HG03439 (cell line): ENCODE data around the gene AURKB.
A peak's percentile ranks its signal among the peaks of the same experiment; 100 is the strongest.
"Not testable (repeated sequence)": the region's sequence is repeated elsewhere in the genome, so short reads cannot be mapped to it uniquely, and the experiment has no call there.

ENCODE experiments used
- ATAC-seq: cut with Tn5 transposase; IDR thresholded peaks from one replicate; pipeline ENCODE4 v1.9.1; 2021; ENCODE audit warnings: mild to moderate bottlenecking, moderate library complexity; ENCODE audit not compliant: unreplicated experiment

Gene AURKB

DNA sequence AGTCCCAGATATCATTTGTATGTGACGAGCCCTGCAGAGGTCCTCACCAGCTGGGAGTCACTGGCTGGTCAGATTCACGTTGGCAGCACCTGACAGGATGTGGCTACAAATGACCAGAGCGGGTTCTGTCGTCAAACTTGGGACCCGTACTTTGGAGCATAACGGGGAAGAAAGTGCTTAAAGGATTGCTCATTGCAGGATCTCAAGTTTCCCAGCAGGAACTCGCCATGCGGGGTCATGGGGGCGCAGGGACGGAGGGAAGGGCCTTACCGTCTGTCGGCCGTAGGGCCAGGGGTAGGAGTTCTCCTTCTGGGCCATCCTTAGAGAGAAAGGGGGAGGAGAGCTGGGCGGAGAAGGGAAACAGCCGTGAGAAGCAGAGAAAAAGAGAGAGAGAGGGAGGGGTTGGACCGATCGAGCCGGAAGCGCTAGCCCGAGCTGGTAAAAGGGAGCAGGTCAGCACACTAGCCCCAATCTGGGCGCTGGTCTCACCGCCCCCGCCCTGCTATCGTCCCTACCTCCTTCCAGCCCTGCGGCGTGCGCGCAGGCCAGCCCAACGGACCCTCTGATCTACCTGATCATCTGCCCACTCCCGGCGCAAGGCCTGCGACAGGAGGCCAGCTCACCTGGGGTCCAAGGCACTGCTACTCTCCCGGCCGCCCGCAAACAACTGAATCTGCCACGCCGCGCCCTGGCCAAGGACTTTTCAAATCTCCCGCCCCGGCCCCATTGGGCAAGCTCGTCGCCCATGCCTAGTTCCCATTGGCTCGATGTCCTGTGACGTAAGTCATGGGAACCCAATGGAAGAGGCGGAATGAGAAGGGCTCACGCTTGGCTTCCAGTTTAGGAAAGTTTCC is at the start of gene AURKB:
Gene AURKB (minus strand): TSS at position 669 of the 854 bp plus-strand sequence. CDS start 351 bp downstream, at position 318.
- peak; percentile 73 for ATAC-seq

DNA sequence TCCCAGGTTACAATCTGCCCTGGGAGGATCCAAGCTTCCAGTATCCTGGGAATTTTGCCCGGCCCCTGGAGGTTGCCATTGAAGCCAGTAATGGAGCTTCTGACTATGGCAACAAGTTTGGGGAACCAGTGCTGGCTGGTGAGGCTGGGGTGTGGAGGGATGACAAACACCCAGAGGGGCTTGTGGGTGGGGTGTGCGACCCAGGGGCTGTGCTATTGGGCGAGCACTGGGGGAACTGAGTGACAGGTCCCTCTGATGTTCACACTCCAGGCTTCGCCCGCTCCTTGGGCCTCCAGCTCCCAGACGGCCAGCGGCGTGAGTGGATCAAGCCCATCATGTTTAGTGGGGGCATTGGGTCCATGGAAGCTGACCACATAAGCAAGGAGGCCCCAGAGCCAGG is 47.4 kb upstream of the AURKB start:
- ATAC-seq: no peak

DNA sequence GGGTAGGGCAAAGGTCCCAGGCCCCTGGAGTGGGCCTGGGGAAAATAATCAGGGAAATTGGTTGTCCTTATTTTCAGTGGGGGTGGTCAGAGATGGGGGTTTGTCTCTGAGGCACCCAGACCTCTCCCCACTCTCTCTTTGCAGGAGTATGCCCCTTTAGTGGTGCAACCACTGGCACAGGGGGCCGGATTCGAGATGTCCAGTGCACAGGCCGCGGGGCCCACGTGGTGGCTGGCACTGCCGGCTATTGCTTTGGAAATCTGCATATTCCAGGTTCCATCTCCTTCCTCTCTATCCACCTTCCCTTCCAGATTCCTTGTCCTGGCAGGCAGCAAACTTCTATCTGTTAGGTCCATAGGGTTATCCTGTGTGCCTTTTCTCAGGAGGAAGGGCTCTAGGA is 46.3 kb upstream of the AURKB start:
- ATAC-seq: no peak

DNA sequence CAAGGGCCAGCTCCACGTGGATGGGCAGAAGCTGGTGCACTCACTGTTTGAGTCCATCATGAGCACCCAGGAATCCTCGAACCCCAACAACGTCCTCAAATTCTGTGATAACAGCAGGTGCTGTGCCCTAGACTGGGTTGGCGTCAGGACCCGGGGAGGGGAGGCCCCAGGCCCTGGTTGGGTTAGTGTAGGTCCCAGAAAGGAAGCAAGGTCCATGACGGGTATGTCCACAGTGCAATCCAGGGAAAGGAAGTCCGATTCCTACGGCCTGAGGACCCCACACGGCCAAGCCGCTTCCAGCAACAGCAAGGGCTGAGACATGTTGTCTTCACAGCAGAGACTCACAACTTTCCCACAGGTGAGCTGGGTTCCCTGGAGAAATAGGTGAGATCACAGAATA is 45.9 kb upstream of the AURKB start:
- no peak for ATAC-seq

- no peak for ATAC-seq
These were observed 45.1 kb upstream of the AURKB start for GRCh38 chr17:8255499-8255898.

DNA sequence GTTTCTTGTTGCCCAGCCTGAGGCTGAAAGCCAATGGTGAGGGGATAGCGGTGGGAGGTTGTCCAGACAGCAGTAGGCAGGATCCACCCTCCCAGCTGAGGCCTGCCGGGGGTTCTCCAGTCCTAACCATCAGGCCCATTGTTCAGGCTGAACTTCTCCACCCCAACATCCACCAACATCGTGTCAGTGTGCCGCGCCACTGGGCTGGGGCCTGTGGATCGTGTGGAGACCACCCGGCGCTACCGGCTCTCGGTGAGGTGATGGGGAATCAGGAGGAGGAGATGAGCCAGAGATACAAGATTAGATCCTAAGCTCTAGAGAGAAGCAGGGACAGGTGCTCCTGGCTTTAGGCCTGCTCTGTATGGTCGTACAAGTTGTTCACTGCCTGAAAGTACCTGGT is 44.5 kb upstream of the AURKB start:
- ATAC-seq: no peak

DNA sequence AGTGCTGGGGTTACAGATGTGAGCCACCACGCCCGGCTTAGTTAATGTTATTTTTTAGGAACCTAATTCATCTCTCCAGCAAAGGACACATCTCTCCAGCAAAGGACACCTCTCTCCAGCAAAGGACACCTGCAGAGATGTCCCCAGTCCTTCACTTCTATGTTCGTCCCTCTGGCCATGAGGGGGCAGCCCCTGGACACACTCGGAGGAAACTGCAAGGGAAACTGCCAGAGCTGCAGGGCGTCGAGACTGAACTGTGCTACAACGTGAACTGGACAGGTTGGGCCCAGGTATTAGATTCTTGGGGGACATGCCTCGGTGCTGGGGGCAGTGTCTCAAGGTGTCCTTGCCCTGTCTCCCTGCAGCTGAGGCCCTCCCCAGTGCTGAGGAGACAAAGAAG is 43.4 kb upstream of the AURKB start:
- ATAC-seq: no peak

GRCh38 chr17:8251411-8251810 is 41.0 kb upstream of the AURKB start:
- ATAC-seq: not testable (repeated sequence)

DNA sequence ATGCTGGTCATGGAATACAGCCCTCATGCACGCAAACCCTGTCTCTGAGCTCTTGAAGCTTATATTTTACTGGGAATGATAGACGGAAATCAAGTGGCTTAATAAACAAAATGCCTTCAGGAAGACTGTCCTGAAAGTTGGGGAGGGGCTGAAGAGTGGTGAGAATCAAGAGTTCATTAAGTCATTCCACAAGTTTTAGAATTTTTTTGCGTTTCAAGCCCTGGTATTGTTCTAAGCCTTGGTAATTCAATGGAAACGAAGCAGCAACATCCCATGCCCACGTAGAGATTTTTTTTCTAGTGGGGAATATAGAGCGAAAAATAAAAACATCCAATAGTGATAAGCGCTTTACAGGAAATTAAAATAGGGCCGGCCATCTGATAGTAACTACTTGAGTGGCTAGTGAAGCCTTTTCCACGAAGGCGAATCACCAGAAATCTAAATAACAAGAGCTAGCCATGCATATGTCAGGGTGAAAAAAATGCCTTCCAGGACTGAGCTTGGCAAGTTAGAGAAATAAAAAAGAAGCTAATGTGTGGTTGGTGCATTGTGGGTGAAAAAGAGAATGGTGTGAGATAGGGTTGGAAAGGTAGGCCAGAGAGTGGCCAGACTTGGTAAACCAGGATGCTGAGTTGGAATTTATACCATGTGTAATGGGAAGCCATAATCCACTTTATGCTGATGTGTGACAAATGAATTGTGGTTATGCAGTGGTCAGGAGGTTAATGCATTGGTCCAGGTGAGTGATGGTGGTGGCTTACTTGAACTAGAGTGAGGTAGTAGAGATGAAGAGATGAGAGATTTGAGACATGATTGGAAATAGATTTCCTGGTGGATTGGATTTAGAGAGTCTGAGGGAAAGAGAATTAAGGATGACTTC is 39.5 kb upstream of the AURKB start:
- ATAC-seq: no peak

- ATAC-seq: peak; percentile 61
These were observed 38.6 kb upstream of the AURKB start, which contains the start of gene PFAS for GRCh38 chr17:8248751-8249607. PFAS (plus strand) TSS chr17:8249289; CDS start chr17:8253938, 4,649 bp downstream.

DNA sequence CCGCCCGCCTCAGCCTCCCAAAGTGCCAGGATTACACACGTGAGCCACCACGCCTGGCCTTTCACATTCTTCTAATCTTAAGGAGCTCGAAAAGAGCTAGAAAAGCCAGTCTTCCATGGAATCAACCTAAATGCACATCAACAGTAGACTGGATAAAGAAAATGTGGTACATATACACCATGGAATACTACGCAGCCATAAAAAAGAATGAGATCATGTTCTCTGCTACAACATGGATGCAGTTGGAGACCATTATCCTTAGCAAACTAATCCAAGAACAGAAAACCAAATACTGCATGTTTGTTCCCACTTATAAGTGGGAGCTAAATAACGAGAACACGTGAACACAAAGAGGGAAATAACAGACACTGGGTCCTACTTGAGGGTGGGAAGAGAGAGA is 34.4 kb upstream of the AURKB start:
- no peak for ATAC-seq

DNA sequence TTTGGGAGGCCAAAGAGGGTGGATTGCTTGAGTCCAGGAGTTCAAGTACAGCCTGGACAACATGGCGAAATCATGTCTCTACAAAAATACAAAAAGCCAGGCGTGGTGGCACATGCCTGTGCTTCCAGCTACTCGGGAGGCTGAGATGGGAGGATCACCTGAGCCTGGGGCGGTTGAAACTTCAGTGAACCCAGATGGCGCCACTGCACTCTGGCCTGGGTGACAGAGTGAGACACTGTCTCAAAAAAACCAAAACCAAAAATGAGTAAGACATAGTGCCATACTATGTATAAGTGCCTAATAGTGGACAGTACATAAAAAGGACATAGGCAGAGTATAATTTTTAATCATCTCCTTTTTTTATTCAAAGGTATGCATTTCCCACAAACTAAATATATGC is 33.5 kb upstream of the AURKB start:
- no peak for ATAC-seq

DNA sequence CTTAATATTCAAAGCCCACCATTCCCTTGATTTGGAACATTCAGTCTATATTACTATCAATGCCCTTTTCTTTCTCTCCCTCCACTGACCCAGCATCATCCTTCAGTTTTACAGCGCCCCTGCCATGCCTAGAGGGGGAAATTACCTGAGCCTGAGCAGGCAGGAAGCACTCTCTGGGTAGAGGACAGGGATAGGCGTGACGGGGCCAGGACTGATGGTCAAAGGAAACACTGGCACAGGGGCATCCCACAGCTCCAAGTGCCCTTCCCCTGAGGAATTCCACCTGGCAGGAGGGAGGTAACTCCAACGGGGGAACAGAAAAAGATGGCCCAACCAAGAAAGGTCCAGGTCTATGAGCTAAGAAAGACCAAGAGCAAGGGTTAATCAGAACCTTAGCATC is 27.5 kb upstream of the AURKB start:
- no peak for ATAC-seq

DNA sequence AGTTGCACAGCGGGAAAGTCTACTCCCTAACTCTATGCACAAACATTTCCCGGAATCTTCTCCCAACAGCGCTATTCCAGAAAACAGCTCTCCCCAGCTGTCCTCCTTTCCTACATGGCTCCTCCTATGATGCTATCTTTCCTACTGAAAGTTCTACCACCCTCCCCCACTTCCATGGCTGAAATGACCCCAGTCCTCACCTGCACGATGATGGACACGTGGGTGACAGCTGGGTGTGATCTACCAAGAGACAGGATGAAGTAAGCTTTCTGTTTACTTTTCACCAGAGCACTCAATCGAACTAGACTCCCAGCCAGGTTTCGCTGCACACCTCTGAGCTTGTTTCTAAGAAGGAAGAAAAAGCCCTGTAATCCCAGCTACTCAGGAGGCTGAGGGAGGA is 26.8 kb upstream of the AURKB start:
- no peak for ATAC-seq

DNA sequence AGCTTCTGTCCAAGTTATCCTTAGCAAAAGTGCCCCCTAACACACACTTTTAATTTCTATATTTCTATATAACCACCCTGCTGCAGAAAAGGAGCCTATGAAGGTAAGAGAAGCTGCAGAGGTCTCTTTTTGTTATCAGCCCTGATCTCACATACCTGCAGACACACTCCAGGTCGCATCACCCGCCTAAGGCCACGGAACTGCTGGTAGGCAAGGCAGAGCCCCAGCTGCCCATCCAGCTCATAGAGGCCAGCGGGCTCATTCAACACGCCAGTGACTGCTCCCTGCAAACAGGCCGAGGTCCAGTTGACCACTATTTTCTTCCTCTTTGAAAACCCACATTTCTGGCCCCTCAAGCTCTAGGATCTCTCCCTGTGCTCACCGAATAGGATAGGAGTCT is 25.3 kb upstream of the AURKB start:
- no peak for ATAC-seq

DNA sequence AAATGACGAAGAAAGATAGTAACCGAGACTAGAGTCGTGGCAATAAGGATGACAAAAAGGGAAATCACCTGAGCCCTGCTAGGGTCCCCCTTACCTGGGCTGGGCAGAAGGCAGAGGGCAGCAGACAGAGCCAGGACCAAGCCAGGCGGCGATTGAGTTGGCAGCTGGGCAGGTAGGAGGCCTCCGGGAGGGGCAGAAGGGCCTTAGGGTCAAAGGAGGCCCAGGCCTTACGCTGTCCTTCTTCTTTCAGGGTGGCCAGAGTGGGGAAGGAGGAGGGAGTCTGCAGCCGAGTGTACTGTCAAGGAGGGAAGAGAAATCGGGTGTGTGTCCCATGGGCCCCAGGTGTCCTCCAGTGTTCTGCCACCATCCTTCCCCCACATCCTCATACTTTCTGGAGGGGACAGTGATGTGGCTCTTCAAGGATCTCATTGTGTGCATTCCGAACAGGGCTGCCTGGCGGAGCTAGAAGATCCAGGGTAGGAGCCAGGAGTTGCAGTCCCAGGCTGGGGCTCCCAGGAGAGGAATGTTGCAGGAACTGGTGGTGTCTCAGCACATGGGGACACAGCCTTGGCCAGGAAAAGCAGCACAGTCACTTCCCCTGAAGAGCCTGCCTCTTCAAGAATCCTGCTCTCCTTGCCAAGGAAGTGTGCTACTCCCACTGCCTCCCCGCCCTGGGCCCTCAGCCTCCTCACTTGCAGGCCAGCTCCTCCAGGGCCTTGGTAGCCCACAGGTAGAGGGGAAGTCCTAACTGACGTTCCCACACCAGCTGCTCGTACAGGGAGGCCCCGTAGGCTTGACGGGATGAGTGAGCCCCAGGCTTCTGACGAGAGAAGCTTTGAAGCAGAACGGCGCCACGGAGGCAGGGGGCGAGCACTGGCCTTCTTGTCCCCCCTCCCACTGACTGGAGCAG is 24.2 kb upstream of the AURKB start:
- ATAC-seq: no peak

DNA sequence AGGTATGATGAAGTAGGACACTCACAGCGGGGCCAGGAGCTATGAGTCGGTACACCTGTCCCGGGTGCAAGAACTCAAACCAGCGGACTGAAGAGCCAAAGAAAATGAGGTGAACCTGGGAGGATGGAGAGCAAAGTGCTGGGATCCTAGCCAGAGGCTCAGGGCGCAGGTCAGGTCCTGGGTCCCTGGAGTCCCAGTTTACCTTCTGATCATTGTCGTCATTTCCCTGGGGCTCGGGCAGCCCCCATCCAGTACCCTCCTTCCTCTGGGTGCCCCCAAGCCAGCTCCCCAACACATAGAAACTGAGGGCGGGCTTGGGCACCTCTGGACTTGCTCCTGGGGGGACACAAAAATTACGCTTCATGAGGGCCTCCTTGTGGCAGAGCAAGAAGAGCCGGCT is 21.3 kb upstream of the AURKB start:
- ATAC-seq: no peak

- ATAC-seq: no peak
These were observed 16.8 kb upstream of the AURKB start for GRCh38 chr17:8227238-8227581.

DNA sequence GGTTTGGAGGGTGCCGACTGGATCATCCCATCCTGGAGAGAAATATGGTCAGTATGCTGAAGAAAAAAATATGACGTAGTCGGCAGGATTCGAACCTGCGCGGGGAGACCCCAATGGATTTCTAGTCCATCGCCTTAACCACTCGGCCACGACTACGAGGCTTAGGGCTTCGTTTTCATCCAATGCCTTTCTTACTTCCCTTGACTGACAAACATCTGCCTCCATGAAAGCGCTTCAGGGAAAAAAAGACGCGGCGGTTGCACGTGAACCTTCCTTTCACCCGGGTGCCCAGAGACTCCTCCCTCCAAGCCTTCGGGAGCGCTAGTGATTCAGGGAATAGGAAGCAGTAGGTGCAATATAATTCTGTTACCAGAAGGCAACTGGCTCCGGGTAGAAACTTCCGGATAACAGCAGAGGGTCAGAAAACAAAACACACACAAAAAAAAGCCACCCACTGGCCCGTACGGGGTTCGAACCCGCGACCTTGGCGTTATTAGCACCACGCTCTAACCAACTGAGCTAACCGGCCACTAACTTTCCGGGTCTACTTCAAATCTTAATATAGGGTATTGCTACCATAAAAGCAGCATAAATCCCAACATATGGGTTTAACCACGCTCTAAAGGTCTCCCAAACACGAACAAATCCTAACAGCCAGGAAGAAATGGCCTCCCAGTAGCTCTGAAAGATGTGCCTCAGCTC is 16.3 kb upstream of the AURKB start:
- no peak for ATAC-seq
